ENCODE data around the gene HLA-DQB1.
"Not testable (repeated sequence)": the region's sequence is repeated elsewhere in the genome, so short reads cannot be mapped to it uniquely, and the experiment has no call there.

The HLA-DQB1 gene

GRCh38 chr6:32662836-32663235 lies 3.6 kb downstream of the HLA-DQB1 start:
- TF ChIP-seq CTCF (IDR thresholded peaks at IDR 0.05; ENCODE audit: low read depth, low read length), result no peak
- H3K4me3 ChIP-seq (ENCODE audit: low read depth, low read length), result no peak overlapping the region
- in situ Hi-C loops (cut with HindIII; ENCODE audit: low sequenced_read_pairs), result no loop called here
- no peak for DNase-seq (ENCODE audit: low read depth, low spot score)

GRCh38 chr6:32662099-32662498 lies 4.4 kb downstream of the HLA-DQB1 start:
- no peak overlapping the region for H3K4me3 ChIP-seq (ENCODE audit: low read depth, low read length)
- in situ Hi-C loops (cut with HindIII; ENCODE audit: low sequenced_read_pairs), result no loop called here
- TF ChIP-seq CTCF (IDR thresholded peaks at IDR 0.05; ENCODE audit: low read depth, low read length), result no peak
- no peak for DNase-seq (ENCODE audit: low read depth, low spot score)

- H3K4me3 ChIP-seq (ENCODE audit: low read depth, low read length), result no peak overlapping the region
- TF ChIP-seq CTCF (IDR thresholded peaks at IDR 0.05; ENCODE audit: low read depth, low read length), result no peak
- in situ Hi-C loops (cut with HindIII; ENCODE audit: low sequenced_read_pairs), result no loop called here
- DNase-seq (ENCODE audit: low read depth, low spot score), result no peak
Measured at GRCh38 chr6:32659856-32660595, 6.4 kb downstream of the HLA-DQB1 start.

GRCh38 chr6:32658268-32658897 lies 8.1 kb downstream of the HLA-DQB1 start:
- TF ChIP-seq CTCF (IDR thresholded peaks at IDR 0.05; ENCODE audit: low read depth, low read length), result no peak
- H3K4me3 ChIP-seq (ENCODE audit: low read depth, low read length), result no peak overlapping the region
- in situ Hi-C loops (cut with HindIII; ENCODE audit: low sequenced_read_pairs), result no loop called here
- DNase-seq (ENCODE audit: low read depth, low spot score), result no peak

- H3K4me3 ChIP-seq (ENCODE audit: low read depth, low read length); DNase-seq (ENCODE audit: low read depth, low spot score); in situ Hi-C loops (cut with HindIII; ENCODE audit: low sequenced_read_pairs): not testable (repeated sequence)
Measured at GRCh38 chr6:32657819-32658218, 8.6 kb downstream of the HLA-DQB1 start.

- in situ Hi-C loops (cut with HindIII; ENCODE audit: low sequenced_read_pairs); DNase-seq (ENCODE audit: low read depth, low spot score); H3K4me3 ChIP-seq (ENCODE audit: low read depth, low read length): not testable (repeated sequence)
Measured at GRCh38 chr6:32657329-32657728, 9.1 kb downstream of the HLA-DQB1 start.

- no peak for DNase-seq (ENCODE audit: low read depth, low spot score)
- H3K4me3 ChIP-seq (ENCODE audit: low read depth, low read length), result no peak overlapping the region
- in situ Hi-C loops (cut with HindIII; ENCODE audit: low sequenced_read_pairs), result no loop called here
- TF ChIP-seq CTCF (IDR thresholded peaks at IDR 0.05; ENCODE audit: low read depth, low read length), result no peak
Measured at GRCh38 chr6:32655203-32655710, 11.2 kb downstream of the HLA-DQB1 start.
